GM18907 (cell line): ENCODE data around the gene CXCL9.
"Not testable (repeated sequence)": the region's sequence is repeated elsewhere in the genome, so short reads cannot be mapped to it uniquely, and the experiment has no call there.

ENCODE experiments used
- ATAC-seq: cut with Tn5 transposase; IDR thresholded peaks from one replicate; pipeline ENCODE4 v1.9.1; 2021; ENCODE audit warnings: mild to moderate bottlenecking, moderate library complexity; ENCODE audit not compliant: unreplicated experiment

The CXCL9 gene

DNA sequence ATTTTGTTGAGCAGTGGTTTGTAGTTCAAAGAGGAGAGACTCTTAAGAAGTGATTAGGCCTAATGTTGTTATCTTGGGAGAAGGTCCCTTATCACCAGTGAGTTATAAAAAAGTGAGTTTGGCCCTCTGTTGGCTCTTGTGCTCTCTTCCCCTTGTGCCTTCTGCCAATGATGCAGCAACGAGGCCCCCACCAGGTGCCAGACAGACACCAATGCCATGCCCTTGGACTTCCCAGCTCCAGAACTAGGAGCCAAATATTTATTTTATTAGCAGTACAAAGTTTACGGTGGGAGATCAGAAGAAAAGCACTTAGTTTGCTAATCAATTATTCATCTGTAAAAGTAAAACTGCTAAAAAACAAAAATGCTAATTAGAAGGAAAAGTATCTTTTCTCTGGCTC is 43.8 kb downstream of the CXCL9 start:
- no peak for ATAC-seq

DNA sequence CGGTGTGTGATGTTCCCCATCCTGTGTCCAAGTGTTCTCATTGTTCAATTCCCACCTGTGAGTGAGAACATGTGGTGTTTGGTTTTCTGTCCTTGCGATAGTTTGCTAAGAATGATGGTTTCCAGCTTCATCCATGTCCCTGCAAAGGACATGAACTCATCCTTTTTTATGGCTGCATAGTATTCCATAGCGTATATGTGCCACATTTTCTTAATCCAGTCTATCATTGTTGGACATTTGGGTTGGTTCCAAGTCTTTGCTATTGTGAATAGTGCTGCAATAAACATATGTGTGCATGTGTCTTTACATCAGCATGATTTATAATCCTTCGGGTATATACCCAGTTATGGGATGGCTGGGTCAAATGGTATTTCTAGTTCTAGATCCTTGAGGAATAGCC is 45.2 kb downstream of the CXCL9 start:
- ATAC-seq: not testable (repeated sequence)

DNA sequence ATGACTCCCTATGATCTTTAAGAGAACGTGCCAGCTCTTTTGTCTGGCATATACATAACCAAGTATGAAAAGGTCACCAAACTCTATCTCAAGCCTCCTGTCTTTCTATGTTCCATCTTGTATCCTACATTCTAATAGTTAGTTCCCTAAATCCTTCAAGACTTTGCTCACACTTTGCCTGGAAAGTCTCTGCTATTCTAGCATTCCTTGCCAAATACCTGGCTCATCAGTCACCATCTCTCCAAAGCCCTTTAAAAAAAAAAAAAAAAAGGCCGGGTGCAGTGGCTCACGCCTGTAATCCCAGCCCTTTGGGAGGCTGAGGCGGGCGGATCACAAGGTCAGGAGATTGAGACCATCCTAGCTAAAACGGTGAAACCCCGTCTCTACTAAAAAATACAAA is 48.8 kb downstream of the CXCL9 start:
- ATAC-seq: not testable (repeated sequence)

DNA sequence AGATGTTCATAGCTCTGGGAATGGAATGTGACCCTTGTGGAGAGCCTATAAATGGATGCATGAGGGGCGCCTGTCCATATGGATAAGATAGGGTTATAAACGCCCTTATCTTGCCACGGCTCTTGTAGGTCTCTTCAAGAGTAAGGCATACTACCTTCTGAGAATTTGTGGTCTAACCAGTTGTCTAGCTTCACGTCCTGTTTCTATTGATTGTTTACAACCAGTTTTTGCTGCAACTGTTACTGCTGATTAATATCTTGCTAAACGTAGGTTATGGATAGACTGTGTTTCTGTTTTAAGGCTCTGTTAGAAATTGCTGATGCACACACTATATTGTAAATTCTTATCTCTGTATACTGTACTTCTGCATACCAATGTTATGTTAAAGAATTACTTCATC is 52.5 kb downstream of the CXCL9 start:
- not testable (repeated sequence) for ATAC-seq

DNA sequence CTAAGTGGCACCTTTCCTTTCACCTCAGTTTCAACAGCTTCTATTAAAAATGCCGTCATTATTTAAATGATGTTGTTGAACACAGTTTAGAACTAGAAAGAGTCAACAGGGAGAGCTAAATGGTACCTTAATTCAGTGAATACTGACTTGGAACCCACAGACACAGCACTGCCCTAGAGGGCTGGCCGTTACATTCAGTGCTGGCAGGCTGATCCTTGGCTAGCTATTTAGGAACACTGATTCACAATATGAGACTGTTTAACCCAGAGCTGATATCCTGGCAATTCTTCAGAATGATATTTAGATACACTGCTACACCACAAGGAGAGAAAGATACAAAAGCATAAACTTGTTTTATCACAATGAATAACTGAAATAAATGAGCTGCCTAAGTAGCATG is 53.8 kb downstream of the CXCL9 start:
- no peak for ATAC-seq
